Measurements from ENCODE around the gene LINC01488.

- TF ChIP-seq CTCF (IDR thresholded peaks at IDR 0.05; ENCODE audit: insufficient read depth, low read depth, low read length) (no peak), EZH2 (IDR thresholded peaks at IDR 0.05; ENCODE audit: insufficient read depth, low read length) (no peak)
Observed at GRCh38 chr11:69509381-69509780, 27.9 kb downstream of the LINC01488 start.
